Germinal center (tissue), 1 donor: ENCODE results near the gene TUBE1.
"Not testable (repeated sequence)": the region's sequence is repeated elsewhere in the genome, so short reads cannot be mapped to it uniquely, and the experiment has no call there.

Experiments
- DNase-seq: peaks from one replicate; pipeline ENCODE4 v3.0.0; 2012; ENCODE audit warnings: mixed read lengths, low spot score

TUBE1 gene

DNA sequence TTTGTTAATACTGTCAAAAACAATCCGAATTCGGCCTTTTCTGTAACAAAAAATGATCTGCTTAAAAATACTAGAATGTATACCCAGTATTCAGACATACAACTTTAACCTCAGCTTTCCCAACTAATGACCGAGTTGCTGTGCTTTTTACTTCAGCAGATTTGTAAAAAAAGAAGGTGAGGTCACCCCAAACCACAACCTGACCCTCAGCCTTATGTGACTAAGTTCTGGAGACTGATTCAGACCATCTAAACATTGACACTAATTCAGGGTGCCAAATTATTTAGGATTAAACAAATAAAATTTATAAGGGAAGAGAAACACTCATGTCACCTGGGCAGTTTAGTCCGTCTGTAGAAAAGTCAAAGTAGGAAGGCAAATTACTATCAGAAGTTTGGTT is 25.7 kb downstream of the TUBE1 start:
- DNase-seq = no peak

DNA sequence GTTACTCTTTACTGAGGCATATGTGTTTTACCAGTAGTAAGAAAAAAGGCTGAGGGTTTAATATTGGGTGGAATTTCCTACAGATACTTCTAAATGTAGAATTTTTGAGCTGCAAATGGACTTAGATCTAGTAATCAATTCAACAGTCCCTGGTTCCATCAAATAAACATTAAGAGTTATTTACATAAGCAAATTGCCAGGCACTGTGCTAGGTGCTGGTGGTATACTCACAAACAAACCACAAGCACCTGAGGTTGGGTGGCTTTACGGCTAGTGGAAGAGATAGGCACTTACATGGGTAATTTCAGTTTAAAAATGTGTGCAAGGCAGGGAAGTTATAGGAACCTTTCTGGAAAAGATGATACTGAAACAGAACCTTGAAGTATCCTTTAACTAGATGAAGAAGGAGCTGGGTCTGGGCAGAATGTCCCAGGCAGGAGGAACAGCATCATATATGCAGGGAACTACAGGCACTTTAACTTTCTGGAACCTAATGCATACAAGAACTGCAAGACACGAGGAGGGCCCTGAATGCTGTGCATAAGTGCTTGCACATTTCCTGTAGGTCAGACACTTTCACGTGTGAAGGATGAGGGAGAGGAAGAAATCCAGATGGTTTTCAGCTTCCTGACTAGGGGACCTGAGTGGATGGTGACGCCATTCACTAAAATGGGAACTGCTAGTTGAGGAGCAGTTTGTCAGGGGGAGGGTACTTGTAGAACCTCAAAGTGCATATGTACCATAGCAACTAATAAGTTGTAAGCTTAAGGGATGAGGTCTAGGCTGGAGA is 28.8 kb downstream of the TUBE1 start:
- no peak for DNase-seq

DNA sequence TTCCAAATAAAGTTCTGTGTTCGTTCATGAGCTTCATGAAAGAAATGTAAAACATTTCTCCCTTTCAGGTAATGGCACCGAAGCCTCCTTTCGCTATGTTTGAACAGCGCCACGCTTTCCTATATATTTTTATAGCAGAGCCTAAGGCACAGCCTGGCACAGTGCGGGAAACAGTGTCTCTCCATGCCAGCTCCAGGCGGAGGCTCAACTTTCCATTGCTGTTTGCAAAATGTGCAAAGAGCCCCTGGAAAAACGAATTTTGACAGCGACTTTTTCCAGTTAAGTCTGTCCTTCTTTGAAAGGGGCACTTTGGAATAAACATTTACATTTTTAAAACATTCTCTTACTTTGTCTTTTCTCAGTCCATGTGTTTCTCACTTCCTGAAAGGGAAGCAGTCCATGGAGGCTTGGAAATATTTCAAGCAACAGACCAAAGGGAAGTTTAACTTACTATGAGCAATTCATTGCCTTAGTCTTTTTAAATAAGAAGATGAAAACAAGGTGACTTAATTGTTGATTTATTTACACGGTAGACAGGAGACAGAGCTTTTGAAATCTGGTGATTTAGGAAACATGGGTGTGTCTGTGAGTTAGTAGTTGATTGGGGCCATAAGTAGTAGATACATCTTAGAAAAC is 32.6 kb downstream of the TUBE1 start:
- DNase-seq = no peak

DNA sequence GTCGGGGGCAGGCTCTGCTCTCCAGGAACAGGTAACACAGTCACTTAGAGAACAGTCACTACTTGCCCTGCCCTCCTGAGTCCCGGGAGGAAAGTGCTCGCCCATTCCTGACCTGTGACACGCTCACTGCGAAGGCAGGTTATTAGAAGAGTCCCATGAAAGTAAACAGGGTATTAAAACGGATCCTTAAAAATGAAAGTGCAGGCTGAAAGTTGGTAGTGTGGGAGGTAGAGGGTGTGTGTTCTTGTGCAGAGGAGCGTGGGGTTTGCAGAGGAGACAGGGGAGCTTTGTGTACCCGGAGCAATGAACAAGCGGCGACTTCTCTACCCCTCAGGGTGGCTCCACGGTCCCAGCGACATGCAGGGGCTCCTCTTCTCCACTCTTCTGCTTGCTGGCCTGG is 33.3 kb downstream of the TUBE1 start, which contains the start of gene CCN6:
Gene CCN6 (plus strand): TSS at position 104 of the 400 bp plus-strand sequence. CDS start 254 bp downstream, at position 358.
- no peak for DNase-seq

DNA sequence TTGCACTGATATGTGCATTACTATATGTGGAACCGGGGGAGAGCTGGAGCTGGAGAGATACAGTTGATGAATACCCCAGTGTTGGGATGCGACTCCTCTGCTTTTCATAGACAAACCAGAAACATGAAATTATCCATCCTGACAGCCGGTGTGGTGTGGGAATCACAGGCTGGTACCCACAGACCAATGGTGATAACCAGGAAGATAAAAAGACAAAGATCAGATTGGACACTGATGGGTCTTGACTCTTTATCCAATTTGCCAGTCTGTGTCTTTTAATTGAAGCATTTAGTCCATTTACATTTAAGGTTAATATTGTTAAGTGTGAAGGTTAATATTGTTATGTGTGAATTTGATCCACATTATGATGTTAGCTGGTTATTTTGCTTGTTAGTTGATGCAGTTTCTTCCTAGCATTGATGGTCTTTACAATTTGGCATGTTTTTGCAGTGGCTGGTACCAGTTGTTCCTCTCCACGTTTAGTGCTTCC is 36.0 kb downstream of the TUBE1 start:
- not testable (repeated sequence) for DNase-seq

DNA sequence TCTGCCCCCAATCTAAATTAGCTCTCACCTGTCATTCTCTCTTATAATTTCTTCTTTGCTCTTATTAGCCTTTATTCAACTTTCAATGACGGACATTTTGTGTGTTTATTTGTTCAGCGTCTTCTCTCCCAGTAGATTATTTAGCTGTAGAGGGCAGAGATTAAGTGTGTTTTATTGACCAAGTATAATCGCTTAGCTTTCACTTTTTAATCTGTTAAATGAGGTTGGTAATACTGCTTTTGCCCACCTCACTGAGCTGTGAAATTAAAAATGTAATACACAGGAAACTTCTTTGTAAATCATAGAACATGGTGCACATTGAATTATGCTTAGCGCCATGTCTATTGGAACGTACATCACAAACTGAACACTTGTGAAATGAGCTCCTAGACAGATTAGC is 36.9 kb downstream of the TUBE1 start:
- DNase-seq = no peak

DNA sequence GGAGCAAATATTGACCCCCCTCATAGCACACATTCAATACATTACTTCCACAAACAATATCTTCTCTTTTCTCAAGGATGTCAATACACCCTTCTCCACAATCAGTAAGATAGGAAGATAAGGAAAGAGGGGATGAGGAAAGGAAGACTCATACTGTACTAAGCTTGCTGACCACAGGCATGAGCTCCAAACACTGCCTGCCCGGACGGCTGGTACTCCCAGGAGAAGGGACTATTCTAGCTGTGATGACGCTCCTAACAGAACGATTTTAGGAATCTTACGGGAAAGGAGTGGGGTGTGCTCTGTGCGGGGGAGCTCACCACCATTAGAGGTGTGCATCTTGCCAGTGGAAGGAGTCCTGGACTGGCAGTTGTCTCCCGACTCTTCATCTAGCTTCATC is 37.3 kb downstream of the TUBE1 start:
- DNase-seq = no peak

DNA sequence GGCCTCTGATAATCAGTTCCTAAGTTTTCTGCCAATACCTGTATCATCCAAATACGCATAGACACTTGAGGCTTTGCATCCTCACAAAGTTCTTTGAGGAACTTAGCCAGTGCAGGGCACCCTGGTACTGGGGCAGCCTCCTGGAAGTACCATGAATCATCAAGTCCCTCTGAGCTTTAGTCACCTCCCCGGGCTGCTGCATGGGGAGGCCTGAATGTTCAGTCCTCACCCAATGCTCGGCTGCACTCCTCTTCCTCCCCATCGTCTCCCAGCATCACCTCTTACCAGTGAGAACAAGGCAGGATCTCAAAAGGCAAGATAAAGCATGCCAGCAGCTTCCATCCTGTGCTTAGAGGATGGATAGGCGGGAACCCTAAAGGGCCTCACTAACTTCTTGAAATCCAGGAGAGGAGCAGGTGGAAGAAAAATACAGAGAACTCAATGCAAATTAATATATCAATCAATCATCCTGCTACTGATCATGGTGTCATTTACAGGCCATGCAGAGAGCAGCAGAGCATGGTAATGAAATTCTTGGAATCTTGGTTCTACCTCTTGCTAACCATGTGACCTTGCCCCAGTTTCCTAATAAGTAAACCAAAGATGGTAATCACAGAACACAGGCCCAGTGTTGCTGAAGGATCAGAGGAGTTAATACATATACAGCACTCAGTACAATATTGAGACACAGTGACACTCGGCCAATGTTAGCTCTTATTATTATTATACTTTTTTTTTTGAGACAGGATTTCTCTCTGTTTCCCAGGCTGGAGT is 38.1 kb downstream of the TUBE1 start:
- DNase-seq = no peak

DNA sequence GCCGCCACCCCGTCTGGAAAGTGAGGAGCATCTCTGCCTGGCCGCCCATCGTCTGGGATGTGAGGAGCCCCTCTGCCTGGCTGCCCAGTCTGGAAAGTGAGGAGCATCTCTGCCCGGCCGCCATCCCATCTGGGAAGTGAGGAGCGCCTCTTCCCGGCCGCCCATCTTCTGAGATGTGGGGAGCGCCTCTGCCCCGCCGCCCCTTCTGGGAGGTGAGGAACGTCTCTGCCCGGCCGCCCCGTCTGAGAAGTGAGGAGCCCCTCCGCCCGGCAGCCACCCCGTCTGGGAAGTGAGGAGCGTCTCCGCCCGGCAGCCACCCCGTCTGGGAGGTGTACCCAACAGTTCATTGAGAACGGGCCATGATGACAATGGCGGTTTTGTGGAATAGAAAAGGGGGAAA is 39.8 kb downstream of the TUBE1 start:
- DNase-seq = not testable (repeated sequence)

DNA sequence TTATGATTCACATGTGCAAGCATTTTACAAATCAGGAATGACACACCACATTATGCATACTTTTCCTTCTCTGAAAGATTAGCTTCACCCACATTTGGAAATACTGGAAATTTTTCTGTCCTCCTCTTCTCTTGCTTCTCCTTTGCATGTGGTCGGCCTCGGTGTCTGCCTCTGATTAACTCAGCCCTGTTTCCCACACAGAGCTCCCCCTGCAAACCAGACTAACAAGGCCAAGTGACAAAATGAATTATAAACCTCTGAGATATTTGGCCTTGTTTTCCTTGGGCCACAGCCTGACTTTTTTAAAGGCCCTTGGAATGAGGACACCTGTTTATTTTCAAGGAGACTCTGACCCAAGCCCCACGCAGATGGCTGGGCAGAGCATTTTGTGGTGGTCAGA is 42.4 kb downstream of the TUBE1 start:
- DNase-seq = no peak

DNA sequence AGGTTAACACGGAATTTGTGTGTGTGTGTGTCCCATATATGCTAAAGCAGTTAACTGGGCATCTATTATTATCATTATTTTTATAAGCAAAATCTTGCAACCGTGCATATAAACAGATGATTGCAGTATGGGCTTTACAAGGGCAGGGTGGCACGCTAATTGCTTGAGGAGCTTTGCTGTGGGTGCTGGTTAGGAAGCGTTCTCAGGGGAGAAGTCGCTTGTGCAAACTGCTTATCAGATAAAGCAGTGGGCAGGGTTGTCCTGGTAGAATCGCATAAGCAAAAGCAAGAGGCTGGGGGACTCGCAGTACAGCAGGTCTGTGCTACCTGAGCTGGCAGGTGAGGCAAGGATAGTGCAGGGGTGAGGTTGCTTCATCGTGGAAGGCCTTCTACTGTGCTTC is 43.1 kb downstream of the TUBE1 start:
- DNase-seq = no peak

DNA sequence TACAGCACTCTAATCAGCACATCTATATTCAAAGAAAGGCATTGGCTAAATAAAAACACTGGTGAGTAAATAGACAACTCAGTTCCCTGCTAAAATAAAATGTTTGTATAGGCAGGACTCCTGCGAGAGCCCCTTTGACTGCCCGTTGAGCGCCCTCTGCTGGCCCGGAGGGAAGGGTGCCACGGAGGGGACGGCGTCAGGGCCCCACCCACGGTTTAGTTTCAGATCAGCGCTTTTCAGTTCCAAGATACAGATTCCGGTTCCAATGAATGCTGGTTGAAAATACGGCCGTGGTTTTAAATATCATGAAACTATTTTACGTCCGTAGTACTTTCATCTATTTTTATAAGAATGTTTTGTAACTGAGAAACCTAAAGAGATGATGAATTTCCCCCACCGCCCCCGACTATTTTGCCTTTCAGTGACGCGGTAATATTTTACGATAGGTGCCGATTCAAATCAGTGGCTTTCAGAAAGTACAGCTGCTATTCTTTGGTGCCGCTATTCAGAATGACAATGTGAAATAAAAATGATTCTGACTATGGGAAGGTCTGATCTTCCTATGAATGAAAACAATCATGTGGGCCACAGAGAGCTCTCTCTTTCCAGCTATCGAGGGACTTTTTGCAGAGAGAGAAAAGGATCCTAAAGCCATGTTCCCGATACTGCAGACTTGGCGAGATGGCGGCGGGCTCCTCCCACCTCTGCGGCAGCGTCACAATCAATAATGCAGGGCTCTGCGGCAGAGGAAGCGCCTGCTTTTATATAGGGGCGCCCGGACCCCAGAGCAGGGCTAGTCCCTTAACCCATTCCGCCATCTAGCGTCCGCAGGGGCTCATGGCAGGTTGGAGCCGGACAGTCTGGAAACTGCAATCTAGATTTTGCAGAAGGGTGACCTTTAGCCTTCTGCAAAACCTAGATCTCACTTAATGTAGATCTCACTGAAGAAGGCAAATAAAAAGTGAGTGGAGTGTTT is 44.0 kb downstream of the TUBE1 start:
- peak; percentile 90 for DNase-seq

DNA sequence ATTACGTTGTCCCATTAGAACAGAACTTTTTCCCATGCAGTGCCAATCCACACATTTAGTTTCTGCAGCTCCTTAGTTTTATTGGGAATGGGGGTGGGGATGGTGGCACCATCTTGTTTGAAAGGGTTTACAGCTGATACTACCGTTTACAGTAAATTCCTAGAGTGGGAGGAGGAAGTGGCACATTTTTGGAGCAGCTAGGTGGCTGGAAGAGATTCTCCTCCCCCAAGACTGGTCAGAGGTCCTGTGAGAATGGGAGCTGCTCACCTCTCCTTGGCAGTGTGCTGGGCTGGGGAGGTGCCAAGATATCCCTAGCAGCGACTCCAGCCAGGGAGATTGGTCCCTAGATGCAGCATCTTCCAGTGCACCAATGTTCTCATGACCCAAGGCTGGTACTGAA is 45.7 kb downstream of the TUBE1 start:
- no peak for DNase-seq

DNA sequence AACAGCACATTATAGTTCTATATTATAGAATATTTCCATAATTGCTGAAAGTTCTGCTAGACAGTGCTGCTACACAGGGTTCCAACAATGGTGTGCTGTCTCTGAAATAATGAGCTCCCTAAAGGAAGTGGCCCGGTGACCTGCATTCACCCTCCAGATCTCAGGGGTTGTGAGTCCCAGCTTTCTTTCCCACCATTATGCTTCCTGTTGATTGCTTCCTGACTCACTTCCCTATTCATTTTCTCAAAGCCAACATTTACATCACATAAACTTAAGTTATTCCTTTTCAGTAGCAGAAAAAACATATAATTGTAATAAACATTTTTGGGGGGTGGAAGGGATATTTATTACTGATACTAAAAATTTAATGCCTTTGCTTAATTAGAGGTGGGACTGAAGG is 46.3 kb downstream of the TUBE1 start:
- no peak for DNase-seq

DNA sequence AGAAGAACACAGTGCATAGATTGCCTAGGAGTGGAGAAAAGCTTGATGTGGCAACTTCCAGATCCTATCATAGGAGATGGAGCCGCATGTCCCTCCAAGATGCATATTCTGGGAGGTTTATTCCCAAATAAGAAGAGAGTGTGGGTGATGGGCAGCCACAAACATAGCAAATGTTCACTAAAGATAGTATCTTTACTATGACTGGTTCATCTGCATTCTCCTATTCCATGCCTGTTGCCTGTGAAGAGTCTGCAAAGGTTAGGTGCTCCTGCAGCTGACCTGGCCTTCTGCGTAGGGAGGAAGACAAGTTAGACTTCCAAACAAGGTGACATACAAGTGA is 47.9 kb downstream of the TUBE1 start:
- no peak for DNase-seq

DNA sequence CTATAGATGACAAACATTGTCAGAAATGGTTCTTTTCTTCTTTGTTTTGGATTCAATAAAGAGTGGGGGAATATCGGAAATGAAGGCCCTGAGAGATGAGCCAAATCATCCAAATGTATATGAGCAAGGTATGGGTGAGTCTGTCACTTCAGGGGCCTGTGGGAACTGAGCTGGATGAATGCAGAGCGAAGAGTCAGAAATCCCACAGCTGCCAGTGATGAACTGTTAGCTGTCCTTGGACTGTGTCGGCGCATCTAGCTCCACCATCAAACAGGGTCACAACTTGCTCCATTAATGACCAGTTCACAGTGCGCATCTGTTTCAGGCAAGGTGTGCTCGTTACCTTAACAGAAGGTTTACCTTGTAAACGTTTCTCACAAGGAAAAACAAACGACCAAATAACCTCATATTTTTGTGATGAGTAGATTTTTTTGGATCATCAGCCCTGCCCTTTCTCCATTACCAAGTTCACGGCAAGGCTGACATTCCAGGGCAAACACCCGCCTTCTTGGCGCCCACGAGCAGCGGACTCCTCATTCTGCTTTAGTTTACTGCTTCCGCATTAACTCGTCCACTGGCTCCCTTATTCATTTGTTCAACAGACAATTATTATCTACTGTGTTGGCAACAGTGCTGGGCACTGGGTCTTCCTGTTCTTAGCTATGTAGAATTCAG is 48.4 kb downstream of the TUBE1 start:
- DNase-seq = no peak

DNA sequence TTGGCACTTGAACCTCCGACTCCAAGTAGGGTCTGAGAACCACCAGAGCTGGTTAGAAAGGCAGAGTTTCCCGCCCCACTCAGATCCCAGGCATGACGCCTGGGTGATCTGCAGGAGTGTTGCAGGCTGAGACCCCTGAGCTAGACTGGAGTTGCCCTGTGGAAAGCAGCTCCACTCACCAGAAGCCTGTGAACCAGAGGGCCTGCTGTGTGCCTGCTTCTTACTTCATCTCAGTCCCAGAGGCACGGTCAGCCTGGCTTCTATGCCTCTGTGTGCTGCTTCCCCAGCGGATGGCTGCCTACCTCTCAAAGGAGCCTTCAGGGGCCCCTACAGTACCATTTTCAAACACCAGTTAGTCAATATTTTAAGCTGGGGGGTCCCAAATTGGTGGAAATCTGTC is 49.0 kb downstream of the TUBE1 start:
- no peak for DNase-seq

DNA sequence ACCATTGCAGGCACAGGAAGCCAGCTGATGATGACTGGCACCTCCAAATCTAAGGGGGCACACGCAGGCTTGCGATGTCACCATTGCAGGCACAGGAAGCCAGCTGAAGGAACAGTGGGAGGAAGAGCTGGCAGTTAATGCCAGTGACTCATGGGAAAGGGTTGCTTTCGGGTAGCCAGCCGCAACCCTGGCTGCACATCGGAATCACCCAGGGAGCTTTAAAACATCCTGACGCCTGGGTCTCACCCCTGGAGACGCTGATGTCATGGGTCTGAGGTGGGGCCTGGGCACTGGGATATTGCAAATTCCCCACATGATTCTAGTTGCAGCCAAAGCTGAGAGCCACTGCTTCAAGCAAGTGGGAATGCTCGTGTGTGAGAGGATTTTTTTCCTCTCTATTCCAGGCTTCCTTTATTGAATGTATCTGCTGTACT is 49.5 kb downstream of the TUBE1 start:
- DNase-seq = no peak

DNA sequence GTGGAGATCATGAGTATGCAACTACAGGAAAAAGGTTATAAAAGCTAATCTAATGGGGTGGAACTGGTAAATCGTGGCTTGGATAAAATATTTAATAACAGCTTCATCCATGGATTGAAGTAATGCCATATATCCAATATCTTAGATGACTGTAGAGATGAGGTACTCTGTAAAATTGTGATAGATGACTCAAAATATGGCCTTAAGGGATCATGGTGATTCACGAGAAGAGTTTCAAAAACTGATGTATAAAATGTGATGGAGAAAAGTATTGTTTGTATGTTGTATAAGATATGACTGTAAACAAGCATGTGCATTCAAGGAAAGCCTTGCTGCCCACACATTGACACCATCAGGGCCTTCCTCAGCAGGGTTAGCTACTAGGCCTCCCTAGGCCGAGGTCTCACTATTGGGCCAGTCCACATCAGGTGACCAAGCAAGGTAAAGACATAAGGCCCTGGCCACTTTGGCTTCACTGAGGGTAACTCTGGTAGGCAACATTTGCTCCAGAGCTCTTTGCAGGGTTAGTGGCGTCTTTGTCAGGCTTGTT is 51.1 kb downstream of the TUBE1 start:
- no peak for DNase-seq

DNA sequence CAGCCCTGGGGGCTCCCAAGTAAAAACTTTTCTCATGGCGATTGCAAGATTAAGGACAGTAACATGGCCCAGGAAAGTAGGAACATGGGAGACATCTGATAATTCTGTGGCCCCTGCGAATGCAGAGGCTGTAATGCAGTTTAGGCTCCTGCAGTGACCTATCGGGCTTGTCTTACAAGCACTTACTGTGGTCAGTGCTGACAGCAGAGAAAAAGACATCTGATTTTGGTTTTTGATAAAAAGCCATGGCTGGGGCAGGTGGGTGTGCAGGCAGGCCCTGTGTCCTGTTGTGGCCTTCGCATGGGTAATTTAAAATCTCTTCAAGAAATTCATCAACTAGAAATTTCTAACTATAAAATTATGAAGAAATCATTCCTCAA is 52.7 kb downstream of the TUBE1 start:
- no peak for DNase-seq
